Activated CD8-positive, alpha-beta memory T cell treated with anti-CD3 and anti-CD28 coated beads, Interleukin-2, amount 10 ng/mL, durations not matched to agents 7 days and 5 days (primary cell): ENCODE data around the gene SMC1B. TPM values are rescaled to one million over a fixed set of nuclear protein-coding genes. Genes with fewer than 3 reads are reported as not detected.

Source experiments
- ATAC-seq: fragments of 150-1000 bp; cut with Tn5 transposase; one replicate; pipeline ENCODE4 v1.10.0; 2021; ENCODE audit warnings: moderate library complexity
- CTCF ChIA-PET: fragments of 350-600 bp; sonication (Branson Sonifier 250); formaldehyde crosslinking; loops from one replicate; lab custom pipeline; 2021; ENCODE audit warnings: antibody characterized with exemption; lab: Charles Lee
- DNase-seq: peaks from one replicate; pipeline ENCODE4 v3.0.0-alpha.2; 2020
- H3K27ac Mint-ChIP-seq: one replicate; pipeline ENCODE4 v1.8.0; 2021; ENCODE audit warnings: mild to moderate bottlenecking, mixed read lengths
- H3K27me3 Mint-ChIP-seq: one replicate; pipeline ENCODE4 v1.8.0; 2021; ENCODE audit warnings: mixed read lengths
- H3K36me3 Mint-ChIP-seq: one replicate; pipeline ENCODE4 v1.8.0; 2021; ENCODE audit warnings: mild to moderate bottlenecking, mixed read lengths
- H3K4me1 Mint-ChIP-seq: one replicate; pipeline ENCODE4 v1.8.0; 2021; ENCODE audit warnings: mixed read lengths
- H3K4me3 Mint-ChIP-seq: one replicate; pipeline ENCODE4 v1.8.0; 2021; ENCODE audit warnings: mild to moderate bottlenecking, moderate library complexity, mixed read lengths
- H3K9me3 Mint-ChIP-seq: one replicate; pipeline ENCODE4 v1.8.0; 2022; ENCODE audit warnings: low read depth, mixed read lengths
- total RNA-seq, 2 experiments: library from RNA; stranded (reverse); gene quantifications; one replicate each; pipeline ENCODE4 v1.2.3, GENCODE V29; 2021

Gene SMC1B
- total RNA-seq, 2 experiments from 2014 or later = 0.68 to 2.4 TPM

DNA sequence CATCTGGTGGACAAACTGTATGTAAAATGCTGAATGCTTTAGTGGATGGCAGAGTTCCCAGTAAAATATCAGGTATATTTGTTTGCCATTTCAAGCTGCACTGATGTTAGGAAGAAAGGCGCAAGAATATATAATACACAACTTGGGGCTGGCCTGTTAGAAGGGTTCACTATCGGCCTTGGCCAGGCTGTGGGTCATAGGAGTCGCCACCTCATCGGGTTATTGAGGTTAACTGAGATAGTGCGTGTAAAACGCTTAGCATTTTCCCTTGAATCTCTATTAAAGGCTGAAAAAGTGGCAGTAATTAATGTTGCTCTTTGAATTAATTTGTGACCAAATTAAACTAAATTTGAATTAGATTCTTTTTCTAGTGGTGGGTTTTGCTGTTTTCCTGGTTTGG, 98.6 kb downstream of the SMC1B start:
- ATAC-seq = no peak
- CTCF ChIA-PET = no interaction called here
- no peaks in the 10 kb centered on the region for H3K27me3 Mint-ChIP-seq
- H3K27ac Mint-ChIP-seq = no peak overlapping the region
- H3K4me3 Mint-ChIP-seq = no peak overlapping the region
- DNase-seq = no peak
- peaks cover 12% of the 10 kb centered on the region for H3K36me3 Mint-ChIP-seq
- H3K4me1 Mint-ChIP-seq = peaks cover 65% of the 10 kb centered on the region
- H3K9me3 Mint-ChIP-seq = no peaks in the 10 kb centered on the region

DNA sequence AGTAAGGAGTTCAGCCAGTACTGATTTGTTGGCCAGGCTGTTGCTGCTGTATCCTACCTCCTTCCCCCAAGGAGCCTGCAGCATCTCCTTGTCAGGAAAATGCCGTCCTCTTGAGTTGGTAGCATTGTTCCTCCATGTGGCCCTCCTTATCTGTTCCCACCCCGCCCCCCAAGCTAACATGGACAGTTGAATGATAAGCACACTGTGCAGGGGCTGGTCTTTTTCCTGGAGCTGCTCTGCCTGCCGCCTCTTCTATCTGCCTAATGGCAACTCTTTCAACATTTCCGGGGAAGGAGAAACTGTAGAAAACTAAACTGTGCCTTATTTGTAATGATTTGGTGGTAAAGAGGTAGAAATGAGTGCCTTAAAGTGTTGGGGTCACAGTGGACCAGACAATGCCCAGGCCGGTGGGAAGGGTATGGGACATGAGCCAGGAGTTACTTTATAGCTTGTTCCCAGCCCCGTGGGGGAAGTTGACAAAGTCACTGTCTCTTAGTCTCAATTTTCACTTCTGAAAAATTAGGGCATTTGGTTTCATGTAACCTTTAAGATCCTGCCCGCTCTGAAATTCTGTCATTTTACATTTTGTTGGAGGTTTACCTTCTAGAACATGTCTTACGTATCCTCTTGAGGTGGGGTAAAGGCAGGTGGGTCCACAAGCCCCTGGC, 99.2 kb downstream of the SMC1B start:
- DNase-seq (no peak), ATAC-seq (no peak)
- H3K9me3 Mint-ChIP-seq = no peaks in the 10 kb centered on the region
- peaks cover 62% of the 10 kb centered on the region for H3K4me1 Mint-ChIP-seq
- no peak overlapping the region for H3K4me3 Mint-ChIP-seq
- no peak overlapping the region for H3K27ac Mint-ChIP-seq
- CTCF ChIA-PET = no interaction called here
- H3K27me3 Mint-ChIP-seq = no peaks in the 10 kb centered on the region
- H3K36me3 Mint-ChIP-seq = peaks cover 12% of the 10 kb centered on the region

DNA sequence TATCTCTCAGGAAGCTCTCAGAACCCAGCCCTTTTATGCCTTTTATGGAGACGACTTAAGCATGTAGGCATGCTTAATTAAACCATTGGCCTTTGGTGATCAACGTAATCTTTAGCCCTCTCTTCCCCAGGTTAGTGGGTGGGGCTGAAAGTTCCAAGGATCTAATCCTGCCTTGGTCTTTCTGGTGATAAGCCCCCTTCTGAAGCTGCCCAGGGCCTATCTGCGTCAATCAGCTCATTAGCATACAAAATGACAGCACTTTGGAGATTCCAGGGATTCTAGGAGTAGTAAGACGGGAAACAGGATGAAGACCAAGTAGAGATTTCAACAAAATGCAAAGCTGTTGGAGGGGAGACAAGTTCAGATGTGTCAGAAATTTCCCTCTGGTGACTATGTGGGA, 100.5 kb downstream of the SMC1B start:
- H3K27me3 Mint-ChIP-seq = no peaks in the 10 kb centered on the region
- DNase-seq (no peak), ATAC-seq (no peak)
- H3K36me3 Mint-ChIP-seq = peaks cover 12% of the 10 kb centered on the region
- no peaks in the 10 kb centered on the region for H3K9me3 Mint-ChIP-seq
- CTCF ChIA-PET = no interaction called here
- no peak overlapping the region for H3K27ac Mint-ChIP-seq
- peaks cover 60% of the 10 kb centered on the region for H3K4me1 Mint-ChIP-seq
- H3K4me3 Mint-ChIP-seq = no peak overlapping the region

DNA sequence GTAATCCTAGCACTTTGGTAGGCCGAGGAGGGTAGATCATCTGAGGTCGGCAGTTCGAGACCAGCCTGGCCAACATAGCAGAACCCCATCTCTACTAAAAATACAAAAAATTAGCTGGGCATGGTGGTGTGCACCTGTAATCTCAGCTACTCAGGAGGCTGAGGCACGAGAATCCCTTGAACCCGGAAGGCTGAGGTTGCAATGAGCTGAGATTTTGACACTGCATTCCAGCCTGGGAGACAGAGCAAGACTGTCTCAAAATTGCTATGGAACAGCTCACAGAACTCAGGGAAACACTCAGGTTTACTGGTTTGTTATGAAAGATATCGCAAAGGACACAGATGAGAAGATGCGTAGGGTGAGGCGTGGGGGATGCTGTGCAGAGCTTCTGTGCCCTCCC, 101.0 kb downstream of the SMC1B start:
- H3K36me3 Mint-ChIP-seq = peaks cover 12% of the 10 kb centered on the region
- H3K27me3 Mint-ChIP-seq = no peaks in the 10 kb centered on the region
- no peaks in the 10 kb centered on the region for H3K9me3 Mint-ChIP-seq
- peaks cover 56% of the 10 kb centered on the region for H3K4me1 Mint-ChIP-seq
- ATAC-seq (no peak), DNase-seq (no peak)
- CTCF ChIA-PET = no interaction called here
- no peak overlapping the region for H3K27ac Mint-ChIP-seq
- H3K4me3 Mint-ChIP-seq = no peak overlapping the region

DNA sequence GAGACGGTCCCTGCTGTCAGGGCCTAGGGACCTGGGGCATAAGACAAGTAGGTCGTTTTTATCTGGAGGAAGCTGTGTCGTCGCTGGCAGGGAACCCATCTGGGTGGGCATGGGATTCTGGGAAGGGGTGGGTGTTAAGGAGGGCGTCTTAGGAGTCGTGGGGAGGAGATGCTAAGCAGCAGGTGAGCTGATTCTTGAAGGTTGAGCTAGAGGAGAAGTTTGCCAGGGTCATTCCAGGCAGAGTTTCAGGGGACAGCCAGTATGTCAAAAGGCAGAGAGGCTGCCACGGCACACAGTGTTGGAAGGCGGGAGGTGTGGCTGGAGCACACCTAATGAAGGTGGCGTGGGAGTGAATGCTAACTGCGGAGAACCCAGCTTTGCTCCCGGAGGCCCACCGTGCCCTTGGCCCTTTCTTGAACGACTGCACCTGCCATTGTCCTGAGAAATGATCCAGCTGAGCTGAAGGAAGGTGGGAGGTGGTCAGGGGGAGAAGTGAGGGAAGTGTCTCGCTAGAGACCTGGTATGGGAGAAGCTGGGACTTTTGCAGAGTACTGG, 102.3 kb downstream of the SMC1B start:
- H3K27ac Mint-ChIP-seq = peak overlapping the region; percentile 65
- H3K9me3 Mint-ChIP-seq = no peaks in the 10 kb centered on the region
- CTCF ChIA-PET = interaction anchor here (1.9 kb wide), 1 partner anchor 103 kb away, joined by 5 read pairs; the partner anchor contains the start of genes RIBC2 and SMC1B
- no peaks in the 10 kb centered on the region for H3K27me3 Mint-ChIP-seq
- peaks cover 12% of the 10 kb centered on the region for H3K36me3 Mint-ChIP-seq
- ATAC-seq (no peak), DNase-seq (no peak)
- peaks cover 42% of the 10 kb centered on the region for H3K4me1 Mint-ChIP-seq
- H3K4me3 Mint-ChIP-seq = peak overlapping the region; percentile 81

DNA sequence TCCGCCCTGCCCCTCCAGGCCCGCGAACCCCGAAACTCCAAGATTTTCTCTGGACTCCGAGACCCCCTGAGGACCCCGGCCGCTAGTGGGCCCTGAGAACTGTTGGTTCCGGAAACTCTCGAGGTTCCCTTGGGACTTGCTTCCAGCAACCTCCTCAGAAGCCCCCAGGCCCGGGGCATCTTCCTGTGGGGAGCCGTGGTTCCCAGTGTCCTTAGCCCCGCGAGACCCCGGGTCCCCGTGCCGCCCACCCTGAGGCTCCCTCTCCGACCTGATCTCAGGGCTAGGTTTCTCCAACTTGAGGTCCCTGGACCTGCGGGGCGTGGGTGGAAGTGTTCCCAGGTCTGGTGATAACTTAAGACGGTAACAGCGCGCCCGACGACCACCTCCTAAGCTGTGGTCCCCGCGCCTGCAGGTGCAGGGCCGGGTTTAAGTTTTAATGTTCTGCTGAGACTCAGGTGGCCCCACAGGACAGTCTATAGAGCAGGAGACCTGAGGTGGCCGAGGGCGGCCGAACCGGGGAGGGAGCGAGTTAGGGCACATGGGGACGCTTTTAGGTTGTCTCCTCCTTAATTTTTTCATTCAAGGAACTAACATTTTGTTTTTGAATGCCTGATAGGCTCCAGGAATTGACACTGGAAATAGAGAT, 102.9 kb downstream of the SMC1B start:
- Mint-ChIP-seq H3K4me3 (peak overlapping the region; percentile 81), H3K4me1 (peaks cover 36% of the 10 kb centered on the region), H3K27ac (peak overlapping the region; percentile 71), H3K27me3 (no peaks in the 10 kb centered on the region), H3K36me3 (peaks cover 12% of the 10 kb centered on the region), H3K9me3 (no peaks in the 10 kb centered on the region)
- ATAC-seq = no peak
- CTCF ChIA-PET = interaction anchor here (1.9 kb wide), 2 partner anchors 8 to 103 kb away, joined by 5 to 6 read pairs; partner anchors contain the start of genes RIBC2 and SMC1B
- DNase-seq = peak; percentile 51

DNA sequence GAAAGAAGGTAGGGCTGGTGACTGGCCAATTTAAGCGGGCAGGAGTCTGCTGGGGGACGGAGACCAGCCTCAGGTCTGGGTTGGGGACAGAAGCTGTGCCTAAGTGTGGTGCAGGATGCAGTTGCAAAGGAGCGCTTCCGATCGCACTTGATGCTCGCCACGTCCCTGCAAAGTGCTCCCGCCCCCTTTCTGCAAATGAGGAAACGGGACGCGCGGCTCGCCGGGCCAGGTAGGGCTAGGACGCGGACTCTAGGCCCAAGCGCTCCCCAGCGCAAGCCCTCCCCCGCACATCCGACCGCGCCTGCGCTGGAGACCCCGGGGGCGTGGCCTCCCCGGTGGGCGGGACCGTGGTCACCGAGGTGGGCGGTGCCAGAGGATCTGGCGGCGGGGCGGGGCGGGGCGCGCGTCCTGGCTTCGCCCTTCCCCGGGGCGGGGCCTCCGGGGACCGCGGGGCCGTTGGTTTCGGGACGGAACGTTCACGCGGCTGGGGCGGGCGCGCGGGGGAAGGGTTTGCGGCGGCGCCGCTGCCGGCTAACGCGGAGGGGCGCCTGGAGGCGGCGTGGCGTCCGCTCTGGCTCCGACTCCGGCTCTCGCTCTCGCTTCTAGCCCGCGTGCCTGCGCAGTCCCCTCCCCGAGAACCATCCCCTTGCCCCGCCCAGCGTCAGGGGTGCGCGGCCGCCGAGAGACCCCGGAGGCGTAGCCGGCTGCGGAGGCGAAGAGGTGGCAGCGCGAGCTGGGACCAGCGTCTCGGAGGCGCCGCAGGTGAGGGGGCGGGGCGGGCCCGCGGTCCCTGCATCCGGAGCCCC, 103.8 kb downstream of the SMC1B start, which contains the start of gene FAM118A:
FAM118A (plus strand) TSS at position 513 of the 806 bp plus-strand sequence. CDS start 12,446 bp downstream, outside the sequence.
- H3K4me1 Mint-ChIP-seq = peaks cover 33% of the 10 kb centered on the region
- no peaks in the 10 kb centered on the region for H3K27me3 Mint-ChIP-seq
- ATAC-seq (peak; percentile 87), DNase-seq (peak; percentile 96)
- CTCF ChIA-PET = interaction anchor here (1.9 kb wide), 2 partner anchors 9 to 104 kb away, joined by 5 to 6 read pairs; partner anchors contain the start of genes RIBC2 and SMC1B
- H3K4me3 Mint-ChIP-seq = peak within 1 kb of the TSS; percentile 81
- peak within 1 kb of the TSS; percentile 90 for H3K27ac Mint-ChIP-seq
- H3K9me3 Mint-ChIP-seq = no peaks in the 10 kb centered on the region
- H3K36me3 Mint-ChIP-seq = peaks cover 12% of the 10 kb centered on the region

DNA sequence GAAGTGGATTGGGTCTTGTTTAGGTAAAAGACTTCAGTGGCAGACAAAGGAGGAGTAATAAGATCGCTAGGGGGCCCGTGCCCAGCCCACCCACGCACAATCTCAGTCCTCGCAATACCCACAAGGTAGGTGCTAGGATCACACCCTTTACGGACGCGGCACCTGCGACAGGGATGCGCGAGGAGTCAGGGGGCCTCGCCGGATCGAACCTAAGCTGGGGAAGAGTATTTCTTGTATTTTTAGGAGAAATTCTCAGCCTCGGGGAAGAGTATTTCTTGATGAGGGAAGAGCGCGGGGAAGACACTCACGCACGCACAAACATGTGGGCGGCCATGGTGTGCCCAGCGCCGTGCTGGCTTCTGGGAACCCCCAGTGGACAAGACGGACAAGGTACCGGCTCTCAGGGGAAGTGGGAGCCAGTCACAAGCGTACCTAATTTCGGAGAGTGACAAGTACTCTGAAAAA, 104.4 kb downstream of the SMC1B start:
- Mint-ChIP-seq H3K36me3 (peaks cover 12% of the 10 kb centered on the region), H3K9me3 (no peaks in the 10 kb centered on the region)
- DNase-seq = peak; percentile 45

DNA sequence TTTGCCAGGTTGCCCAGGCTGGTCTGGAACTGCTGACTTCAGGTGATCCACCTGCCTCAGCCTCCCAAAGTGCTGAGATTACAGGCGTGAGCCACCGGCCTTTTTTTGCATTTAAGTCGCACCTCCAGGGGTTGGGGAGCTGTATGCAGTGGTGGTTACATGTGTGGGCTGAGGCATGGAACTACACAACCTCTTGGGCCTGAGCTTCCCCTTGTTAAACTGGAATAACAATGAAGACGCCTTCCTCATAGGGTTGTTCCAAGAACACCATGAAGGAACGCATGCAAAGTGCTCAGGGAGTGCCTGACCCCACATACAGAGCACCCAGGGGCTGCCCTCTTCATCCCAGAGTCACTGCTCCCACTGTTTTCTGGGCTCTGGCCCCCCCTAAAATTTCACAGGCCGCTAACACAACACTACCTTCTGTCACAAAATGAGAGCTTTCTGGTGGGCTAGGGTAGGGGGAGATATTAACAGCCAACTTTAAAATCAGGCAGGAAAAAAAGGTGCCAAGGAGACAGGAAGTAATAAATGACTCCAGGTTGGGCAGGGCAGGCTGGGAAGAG, 104.9 kb downstream of the SMC1B start:
- CTCF ChIA-PET = interaction anchor here (0.6 to 1.9 kb wide), 3 partner anchors 10 to 1408 kb away, joined by 3 to 6 read pairs (median 3); no protein-coding TSS in a partner anchor
- peak overlapping the region; percentile 72 for H3K4me3 Mint-ChIP-seq
- H3K27me3 Mint-ChIP-seq = no peaks in the 10 kb centered on the region

More for the DNA sequence above, 104.4 kb downstream of the SMC1B start:
- Mint-ChIP-seq H3K4me3 (peak overlapping the region; percentile 72), H3K4me1 (peaks cover 30% of the 10 kb centered on the region), H3K27ac (peak overlapping the region; percentile 90), H3K27me3 (no peaks in the 10 kb centered on the region)
- CTCF ChIA-PET = interaction anchor here (0.6 to 1.9 kb wide), 2 partner anchors 10 to 1407 kb away, joined by 3 to 6 read pairs; no protein-coding TSS in a partner anchor
- ATAC-seq = no peak

DNA sequence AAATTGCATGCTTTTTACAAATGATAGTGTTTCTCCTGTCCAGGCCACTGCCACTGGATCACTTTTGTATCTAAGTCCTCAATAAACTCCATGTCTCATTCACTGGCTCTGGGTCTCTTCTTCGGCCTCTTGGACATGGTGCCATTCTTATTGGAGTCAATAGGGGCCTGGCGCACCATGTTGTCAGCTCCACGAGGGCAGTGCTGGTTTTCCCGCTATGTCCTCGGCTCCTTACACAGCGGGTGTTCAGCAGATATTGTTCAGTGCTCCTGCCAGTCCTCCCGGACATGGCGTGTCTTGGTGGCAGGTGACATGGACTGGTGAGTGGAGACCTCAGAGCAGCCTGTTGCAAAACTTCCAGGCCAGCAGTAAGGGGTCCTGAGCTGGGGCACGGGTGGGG, 107.3 kb downstream of the SMC1B start:
- Mint-ChIP-seq H3K27ac (no peak overlapping the region), H3K4me3 (no peak overlapping the region), H3K36me3 (peaks cover 4% of the 10 kb centered on the region), H3K4me1 (peaks cover 28% of the 10 kb centered on the region), H3K27me3 (no peaks in the 10 kb centered on the region), H3K9me3 (no peaks in the 10 kb centered on the region)
- ATAC-seq (no peak), DNase-seq (no peak)
- CTCF ChIA-PET = interaction anchor here (1.0 kb wide), 1 partner anchor 8 kb away, joined by 3 read pairs; no protein-coding TSS in a partner anchor

More for the DNA sequence above, 104.9 kb downstream of the SMC1B start:
- Mint-ChIP-seq H3K27ac (peak overlapping the region; percentile 90), H3K4me1 (peaks cover 29% of the 10 kb centered on the region), H3K36me3 (peaks cover 12% of the 10 kb centered on the region), H3K9me3 (no peaks in the 10 kb centered on the region)
- ATAC-seq = no peak
- no peak for DNase-seq

DNA sequence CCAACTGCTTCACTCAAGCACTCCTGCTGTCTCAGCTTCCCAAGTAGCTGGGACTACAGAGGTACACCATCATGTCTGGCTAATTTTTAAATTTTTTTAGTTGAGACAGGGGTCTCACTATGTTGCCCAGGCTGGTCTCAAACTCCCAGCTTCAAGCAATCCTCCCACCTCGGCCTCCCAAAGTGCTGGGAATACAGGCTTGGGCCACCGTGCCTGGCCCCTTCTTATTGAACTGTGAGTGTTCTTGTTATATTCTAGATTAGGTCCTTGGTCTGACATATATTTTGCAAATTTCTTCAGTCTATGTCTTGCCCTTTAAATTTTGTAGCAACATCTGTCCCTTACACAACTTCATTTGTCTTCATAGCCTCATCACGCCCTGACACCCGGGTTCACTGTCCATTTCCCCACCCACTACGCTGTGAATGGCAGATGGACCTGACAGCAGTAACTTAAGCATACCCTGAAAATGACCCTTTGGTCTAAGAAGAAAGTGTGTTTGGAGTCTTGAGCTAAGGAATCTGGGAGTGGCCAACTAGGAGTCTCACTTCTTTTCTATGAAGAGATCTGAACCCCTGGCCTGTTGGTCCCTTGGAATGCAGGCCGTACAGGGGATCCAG, 107.8 kb downstream of the SMC1B start:
- CTCF ChIA-PET = no interaction called here
- Mint-ChIP-seq H3K27me3 (no peaks in the 10 kb centered on the region), H3K4me3 (no peak overlapping the region), H3K27ac (no peak overlapping the region), H3K4me1 (peaks cover 22% of the 10 kb centered on the region), H3K36me3 (no peaks in the 10 kb centered on the region), H3K9me3 (no peaks in the 10 kb centered on the region)
- DNase-seq (no peak), ATAC-seq (no peak)

DNA sequence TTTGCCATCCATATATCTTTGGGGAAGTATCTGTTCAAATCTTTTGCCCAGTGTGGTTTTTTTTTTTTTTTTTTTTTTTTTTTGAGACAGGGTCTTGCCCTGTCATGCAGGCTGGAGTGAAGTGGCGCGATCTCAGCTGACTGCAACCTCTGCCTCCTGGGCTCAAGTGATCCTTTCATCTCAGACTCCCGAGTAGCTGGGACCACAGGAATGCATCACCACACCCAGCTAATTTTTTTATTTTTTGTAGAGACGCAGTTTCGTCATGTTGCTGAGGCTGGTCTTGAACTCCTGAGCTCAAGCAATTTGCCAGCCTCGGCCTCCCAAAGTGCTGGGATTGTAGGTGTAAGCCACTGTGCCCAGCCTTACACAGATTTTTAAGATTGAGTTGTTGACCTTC, 108.4 kb downstream of the SMC1B start:
- CTCF ChIA-PET = no interaction called here
- H3K27me3 Mint-ChIP-seq = no peaks in the 10 kb centered on the region
- H3K4me3 Mint-ChIP-seq = no peak overlapping the region
- peaks cover 21% of the 10 kb centered on the region for H3K4me1 Mint-ChIP-seq
- ATAC-seq (no peak), DNase-seq (no peak)
- H3K27ac Mint-ChIP-seq = no peak overlapping the region
- no peaks in the 10 kb centered on the region for H3K9me3 Mint-ChIP-seq
- no peaks in the 10 kb centered on the region for H3K36me3 Mint-ChIP-seq
